Hepatocyte (in vitro differentiated cells): ENCODE results near the gene ATAD3C.

Source experiments
- EZH2 ChIP-seq: fragments of 200-600 bp; sonication (generic); IDR thresholded peaks from 2 replicates; pipeline ENCODE4 v1.6.1; 2016; ENCODE audit warnings: antibody characterized with exemption, mild to moderate bottlenecking, borderline replicate concordance
- EZH2phosphoT487 ChIP-seq: fragments of 200-600 bp; sonication (generic); IDR thresholded peaks from one replicate; pipeline ENCODE4 v1.6.1; 2018; ENCODE audit warnings: antibody characterized with exemption, mild to moderate bottlenecking, low read depth, moderate library complexity; ENCODE audit not compliant: unreplicated experiment, severe bottlenecking
- TF ChIP-seq, protein P1 (sequence below): fragments of 200-600 bp; sonication (generic); IDR thresholded peaks from 2 replicates; pipeline ENCODE4 v1.5.1; 2016; ENCODE audit warnings: antibody characterized with exemption, mild to moderate bottlenecking; ENCODE audit not compliant: poor library complexity

DNA sequence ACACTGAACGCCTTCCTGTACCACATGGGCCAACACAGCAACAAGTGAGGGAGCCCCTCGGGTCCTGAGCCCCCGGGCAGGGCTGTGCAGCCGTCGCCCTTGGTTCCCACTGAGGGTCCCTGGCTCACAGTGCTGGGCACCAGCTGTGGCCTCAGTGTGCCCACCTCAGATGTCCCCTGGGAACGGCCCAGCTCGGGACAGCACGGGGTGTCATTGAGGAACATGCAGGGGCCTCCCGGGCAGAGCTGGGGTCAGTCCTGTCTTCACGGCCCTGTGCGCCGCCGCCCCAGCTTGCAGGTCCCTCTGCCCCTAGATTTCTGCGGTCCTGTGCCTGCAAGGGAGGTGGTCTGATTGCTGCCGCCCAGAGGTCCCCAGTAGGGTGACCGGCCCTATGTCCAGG is 39.7 kb downstream of the ATAD3C start:
- TF ChIP-seq EZH2 (no peak), EZH2phosphoT487 (no peak)
- TF ChIP-seq, protein P1, sequence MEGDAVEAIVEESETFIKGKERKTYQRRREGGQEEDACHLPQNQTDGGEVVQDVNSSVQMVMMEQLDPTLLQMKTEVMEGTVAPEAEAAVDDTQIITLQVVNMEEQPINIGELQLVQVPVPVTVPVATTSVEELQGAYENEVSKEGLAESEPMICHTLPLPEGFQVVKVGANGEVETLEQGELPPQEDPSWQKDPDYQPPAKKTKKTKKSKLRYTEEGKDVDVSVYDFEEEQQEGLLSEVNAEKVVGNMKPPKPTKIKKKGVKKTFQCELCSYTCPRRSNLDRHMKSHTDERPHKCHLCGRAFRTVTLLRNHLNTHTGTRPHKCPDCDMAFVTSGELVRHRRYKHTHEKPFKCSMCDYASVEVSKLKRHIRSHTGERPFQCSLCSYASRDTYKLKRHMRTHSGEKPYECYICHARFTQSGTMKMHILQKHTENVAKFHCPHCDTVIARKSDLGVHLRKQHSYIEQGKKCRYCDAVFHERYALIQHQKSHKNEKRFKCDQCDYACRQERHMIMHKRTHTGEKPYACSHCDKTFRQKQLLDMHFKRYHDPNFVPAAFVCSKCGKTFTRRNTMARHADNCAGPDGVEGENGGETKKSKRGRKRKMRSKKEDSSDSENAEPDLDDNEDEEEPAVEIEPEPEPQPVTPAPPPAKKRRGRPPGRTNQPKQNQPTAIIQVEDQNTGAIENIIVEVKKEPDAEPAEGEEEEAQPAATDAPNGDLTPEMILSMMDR = no peak
